ENCODE results near the gene RNF212B.

The RNF212B gene

DNA sequence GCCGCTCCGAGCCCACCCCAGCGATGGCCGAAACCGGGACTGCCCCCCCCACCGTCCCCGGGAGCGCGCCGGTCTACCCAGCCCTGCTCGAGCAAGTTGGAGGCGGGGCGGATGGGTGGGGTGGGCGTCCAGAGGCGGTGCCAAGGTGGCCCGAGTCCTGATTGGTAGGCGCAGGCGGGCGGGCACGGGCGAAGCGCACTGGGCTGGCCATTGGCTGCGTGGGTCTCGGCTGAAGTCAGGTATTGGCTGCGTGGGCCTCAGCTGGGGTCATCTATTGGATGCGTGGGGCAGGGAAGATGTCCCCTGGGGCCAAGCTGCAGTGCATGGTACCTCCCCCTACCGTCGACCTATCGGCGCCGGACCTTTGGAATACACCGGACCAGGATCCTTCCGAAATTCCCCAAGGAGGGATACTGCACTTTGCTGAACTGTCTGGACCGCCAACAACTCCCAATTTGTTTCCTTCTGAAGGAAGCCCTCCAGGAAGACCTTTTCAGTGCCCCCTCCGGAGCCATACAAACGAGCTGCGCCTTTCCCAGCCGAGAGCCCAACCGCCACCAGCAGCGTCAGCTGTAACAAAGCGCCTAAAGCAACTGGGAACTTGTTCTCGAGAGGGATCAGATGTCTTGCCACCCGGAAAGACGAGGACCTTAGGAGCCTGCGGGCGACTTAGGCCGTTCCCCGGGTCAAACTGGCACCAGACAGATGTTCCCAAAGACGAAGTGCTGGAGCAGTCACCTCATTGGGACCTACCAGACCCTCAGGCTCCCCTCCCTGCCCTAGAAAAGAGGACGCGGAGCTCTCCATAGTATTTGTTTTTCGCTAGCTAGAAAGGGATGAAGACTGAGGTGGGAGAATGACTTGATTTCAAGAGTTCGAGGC lies 48.5 kb downstream of the RNF212B start, which contains the start of gene HOMEZ:
Gene HOMEZ, minus strand, starts transcription at position 113 of the 882 bp plus-strand sequence. CDS start 180 bp downstream, outside the sequence.
- peak within 1 kb of the TSS; percentile 89 for H3K4me3 ChIP-seq (replicated peaks; ENCODE audit: low read depth, low read length)
- TF ChIP-seq, protein P1, sequence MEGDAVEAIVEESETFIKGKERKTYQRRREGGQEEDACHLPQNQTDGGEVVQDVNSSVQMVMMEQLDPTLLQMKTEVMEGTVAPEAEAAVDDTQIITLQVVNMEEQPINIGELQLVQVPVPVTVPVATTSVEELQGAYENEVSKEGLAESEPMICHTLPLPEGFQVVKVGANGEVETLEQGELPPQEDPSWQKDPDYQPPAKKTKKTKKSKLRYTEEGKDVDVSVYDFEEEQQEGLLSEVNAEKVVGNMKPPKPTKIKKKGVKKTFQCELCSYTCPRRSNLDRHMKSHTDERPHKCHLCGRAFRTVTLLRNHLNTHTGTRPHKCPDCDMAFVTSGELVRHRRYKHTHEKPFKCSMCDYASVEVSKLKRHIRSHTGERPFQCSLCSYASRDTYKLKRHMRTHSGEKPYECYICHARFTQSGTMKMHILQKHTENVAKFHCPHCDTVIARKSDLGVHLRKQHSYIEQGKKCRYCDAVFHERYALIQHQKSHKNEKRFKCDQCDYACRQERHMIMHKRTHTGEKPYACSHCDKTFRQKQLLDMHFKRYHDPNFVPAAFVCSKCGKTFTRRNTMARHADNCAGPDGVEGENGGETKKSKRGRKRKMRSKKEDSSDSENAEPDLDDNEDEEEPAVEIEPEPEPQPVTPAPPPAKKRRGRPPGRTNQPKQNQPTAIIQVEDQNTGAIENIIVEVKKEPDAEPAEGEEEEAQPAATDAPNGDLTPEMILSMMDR (IDR thresholded peaks at IDR 0.05; ENCODE audit: low read depth, low read length, missing control alignments): no peak

DNA sequence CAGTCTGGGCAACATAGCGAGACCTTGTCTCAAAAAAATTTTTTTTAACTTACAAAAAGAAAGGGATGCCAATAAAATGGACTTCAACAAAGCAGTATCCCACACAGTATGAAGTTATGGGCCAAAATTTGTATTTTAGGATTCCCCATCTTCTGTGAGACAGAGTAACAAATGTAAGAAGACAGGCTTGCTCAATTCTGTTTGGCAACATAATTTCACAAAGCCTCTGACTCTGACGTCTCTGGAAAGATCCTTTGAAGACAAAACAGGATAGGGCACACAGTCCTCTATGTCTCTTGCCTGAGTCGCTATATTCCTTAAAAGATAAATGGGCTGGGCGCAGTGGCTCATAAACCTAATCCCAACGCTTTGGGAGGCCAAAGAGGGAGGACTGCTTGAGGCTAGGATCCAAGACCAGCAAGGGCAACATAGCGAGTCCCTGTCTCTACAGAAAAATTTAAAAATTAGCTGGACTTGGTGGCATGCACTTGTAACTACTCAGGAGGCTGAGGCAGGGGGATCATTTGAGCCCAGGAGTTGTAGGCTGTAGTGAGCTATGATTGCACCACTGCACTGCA lies 49.3 kb downstream of the RNF212B start:
- no peak for DNase-seq (ENCODE audit: extremely low read depth, low read depth)
- TF ChIP-seq, protein P1 (IDR thresholded peaks at IDR 0.05; ENCODE audit: low read depth, low read length, missing control alignments): no peak
- peak overlapping the region; percentile 89 for H3K4me3 ChIP-seq (replicated peaks; ENCODE audit: low read depth, low read length)

More for the DNA sequence above, 48.5 kb downstream of the RNF212B start, which contains the start of gene HOMEZ:
- peak; percentile 92 for DNase-seq (ENCODE audit: extremely low read depth, low read depth)

DNA sequence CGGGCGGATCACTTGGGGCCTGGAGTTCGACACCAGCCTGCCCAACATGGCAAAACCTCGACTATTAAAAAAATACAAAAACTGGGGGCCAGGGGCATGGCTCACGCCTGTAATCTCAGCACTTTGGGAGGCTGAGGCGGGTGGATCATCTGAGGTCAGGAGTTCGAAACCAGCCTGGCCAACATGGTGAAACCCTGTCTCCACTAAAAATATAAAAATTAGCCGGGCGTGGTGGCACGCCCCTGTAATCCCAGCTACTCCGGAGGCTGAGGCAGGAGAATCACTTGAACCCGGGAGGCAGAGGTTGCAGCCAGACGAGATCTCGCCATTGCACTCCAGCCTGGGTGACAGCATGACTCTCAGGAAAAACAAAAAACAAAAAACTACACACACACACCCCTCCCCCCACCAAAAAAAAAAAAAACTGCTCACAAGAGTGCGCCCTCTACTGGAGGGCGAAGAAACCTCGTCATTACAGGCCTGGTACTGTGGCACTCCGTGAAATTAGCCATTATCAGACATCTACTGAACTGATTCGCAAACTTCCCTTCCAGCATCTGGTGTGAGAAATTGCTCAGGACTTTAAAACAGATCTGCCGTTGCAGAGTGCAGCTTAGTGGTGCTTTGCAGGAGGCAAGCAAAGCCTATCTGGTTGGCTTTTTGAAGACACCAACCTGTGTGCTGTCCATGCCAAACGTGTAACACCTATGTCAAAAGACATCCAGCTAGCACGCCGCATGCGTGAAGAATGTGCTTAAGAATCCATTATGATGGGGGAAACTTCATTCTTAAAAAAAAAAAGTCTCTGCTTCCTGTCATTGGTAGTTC lies 57.2 kb downstream of the RNF212B start:
- DNase-seq (ENCODE audit: extremely low read depth, low read depth): no peak
- TF ChIP-seq, protein P1 (IDR thresholded peaks at IDR 0.05; ENCODE audit: low read depth, low read length, missing control alignments): peak; percentile 88
- H3K4me3 ChIP-seq (replicated peaks; ENCODE audit: low read depth, low read length): no peak overlapping the region

DNA sequence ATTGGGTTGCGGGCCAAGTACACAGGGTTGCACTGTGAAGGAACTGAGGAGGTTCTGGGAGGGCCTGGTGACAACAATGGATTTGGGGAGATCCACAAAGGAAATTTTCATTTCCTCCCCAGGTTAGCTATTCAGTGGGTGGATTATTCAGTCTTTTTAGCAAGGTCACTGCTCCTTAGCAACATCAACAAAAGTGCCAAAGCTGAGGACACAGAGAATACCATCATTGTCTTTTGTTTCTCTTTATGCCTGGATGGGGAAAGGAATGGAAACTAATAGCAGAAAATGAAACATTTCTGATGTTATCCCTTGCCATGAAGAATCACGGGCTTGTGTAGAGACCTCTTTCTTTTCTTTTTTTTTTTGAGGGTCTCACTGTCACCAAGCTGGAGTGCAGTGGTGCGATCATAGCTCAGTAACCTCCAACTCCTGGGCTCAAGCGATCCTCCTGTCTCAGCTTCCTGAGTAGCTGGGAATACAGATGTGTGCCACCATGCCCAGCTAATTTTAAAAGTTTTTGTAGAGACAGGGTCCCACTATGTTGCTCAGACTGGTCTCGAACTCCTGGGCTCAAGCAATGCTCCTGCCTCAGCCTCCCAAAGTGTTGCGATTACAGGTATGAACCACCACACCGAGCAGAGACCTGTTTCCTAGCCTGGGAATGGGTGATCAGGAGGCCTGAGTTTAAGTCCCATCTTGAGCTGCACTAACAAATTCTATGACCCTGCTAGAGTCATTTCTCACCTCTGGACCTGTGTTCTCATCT lies 58.5 kb downstream of the RNF212B start:
- DNase-seq (ENCODE audit: extremely low read depth, low read depth): no peak
- H3K4me3 ChIP-seq (replicated peaks; ENCODE audit: low read depth, low read length): no peak overlapping the region
- TF ChIP-seq, protein P1 (IDR thresholded peaks at IDR 0.05; ENCODE audit: low read depth, low read length, missing control alignments): no peak

DNA sequence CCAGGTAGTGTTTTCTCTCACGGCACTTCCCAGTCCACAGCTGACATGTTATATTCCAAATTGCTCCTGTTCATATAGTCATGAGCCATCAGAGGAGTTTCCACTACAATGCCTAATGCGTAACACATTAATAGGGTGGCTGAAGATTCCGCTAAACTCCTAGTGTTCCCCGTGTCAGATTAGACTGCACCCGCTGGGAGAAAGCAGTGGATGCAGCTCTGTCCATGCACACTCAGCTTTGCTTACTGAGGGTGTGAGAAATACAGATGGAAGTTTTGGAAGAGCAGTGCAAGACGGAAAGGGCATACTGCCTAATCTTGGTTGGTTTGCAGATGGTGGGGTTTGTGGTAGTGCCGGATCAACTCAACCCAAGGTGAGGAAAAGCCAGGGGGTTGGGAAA lies 59.4 kb downstream of the RNF212B start:
- H3K4me3 ChIP-seq (replicated peaks; ENCODE audit: low read depth, low read length): no peak overlapping the region

More for the DNA sequence above, 59.4 kb downstream of the RNF212B start:
- TF ChIP-seq, protein P1 (IDR thresholded peaks at IDR 0.05; ENCODE audit: low read depth, low read length, missing control alignments): no peak
- DNase-seq (ENCODE audit: extremely low read depth, low read depth): no peak

All from HFF-Myc (cell line).